ENCODE measurements around the gene KSR1. TPM values are rescaled to one million over a fixed set of nuclear protein-coding genes. Genes with fewer than 3 reads are reported as not detected.

Gene KSR1
- total and polyA plus RNA-seq, 10 of the 15 experiments (the other 5 are each of a cell fraction or from before 2014, with no cell fraction given) = 0.97 to 66.6 (median 22.9) TPM

DNA sequence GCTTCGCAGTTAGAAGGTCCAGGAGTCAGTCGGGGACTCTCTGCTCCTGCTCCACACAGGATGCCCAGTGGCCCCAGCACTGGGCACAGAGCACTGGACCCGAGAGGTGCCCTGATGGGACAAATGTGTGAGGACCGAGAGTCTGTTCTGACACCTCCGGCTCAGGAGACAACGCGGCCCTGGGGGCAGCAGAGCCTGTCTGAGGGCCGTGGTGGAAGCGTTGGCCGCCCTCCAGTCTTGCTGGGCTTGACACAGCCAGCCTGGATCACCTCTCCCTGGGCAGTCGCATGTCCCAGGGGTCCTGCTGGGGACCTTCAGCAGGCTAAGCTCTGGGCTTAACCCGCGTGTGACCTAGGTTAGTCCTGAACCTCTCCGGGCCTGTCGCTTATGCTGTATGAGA, 197.9 kb downstream of the KSR1 start:
- DNase-seq (ENCODE audit: low read depth, low spot score) (no peak), ATAC-seq (no peak), FAIRE-seq (no peak)
- Histone ChIP-seq H3K79me2 (ENCODE audit: control insufficient read depth, insufficient read depth, low read length) (no peaks in the 10 kb centered on the region), H3K27me3 (replicated peaks in 1 of 2; ENCODE audit: control insufficient read depth in 2 of 2, insufficient read depth in 2 of 2, low read length in 1 of 2) (no peaks in the 10 kb centered on the region), H3K4me3 (no peak overlapping the region), H3K4me1 (ENCODE audit: control insufficient read depth, insufficient read depth, low read length) (no peaks in the 10 kb centered on the region), H3K9ac (ENCODE audit: control insufficient read depth, insufficient read depth, low read length) (no peak overlapping the region), H3K4me2 (ENCODE audit: control insufficient read depth, insufficient read depth) (no peak overlapping the region), H2AFZ (ENCODE audit: control insufficient read depth, low read depth, low read length) (peak overlapping the region; percentile 78), H3K27ac (ENCODE audit: control insufficient read depth, insufficient read depth) (no peak overlapping the region), H3K36me3 (ENCODE audit: control insufficient read depth in 2 of 2, insufficient read depth in 2 of 2, low read length in 1 of 2) (no peaks in the 10 kb centered on the region; a peak in 1 of 4 replicates), H3K9me3 (replicated peaks; ENCODE audit: control insufficient read depth, insufficient read depth, low read length) (no peaks in the 10 kb centered on the region), H4K20me1 (ENCODE audit: control insufficient read depth, insufficient read depth) (no peaks in the 10 kb centered on the region)
- in situ Hi-C loops (cut with MboI) = loop anchor here (10.0 kb wide), 1 partner anchor 49 kb away; no protein-coding TSS in a partner anchor
- SMC1A ChIA-PET (ENCODE audit: uncharacterized antibody, unreplicated experiment) = interaction anchor here (1.0 to 1.5 kb wide), 7 partner anchors 39 to 416 kb away, joined by 3 to 22 read pairs (median 3); no protein-coding TSS in a partner anchor
- WGBS (ENCODE audit: insufficient coverage, insufficient replicate concordance, low lambda C conversion rate, missing lambda C conversion rate) = 90% methylated on average over 15 of the region's 15 CpGs
- RAD21 ChIA-PET (ENCODE audit: unreplicated experiment) = interaction anchor here (0.6 to 2.5 kb wide), 8 partner anchors 19 to 597 kb away, joined by 3 to 31 read pairs (median 4); no protein-coding TSS in a partner anchor
- intact Hi-C loops (cut with micrococcal nuclease; ENCODE audit: unreplicated experiment) = loop anchor here (1.0 to 5.0 kb wide), 4 partner anchors 102 to 412 kb away; no protein-coding TSS in a partner anchor
- POLR2A ChIA-PET = no interaction called here
- CTCF ChIA-PET = interaction anchor here (0.7 to 10.5 kb wide), 33 partner anchors 8 to 681 kb away, joined by 3 to 134 read pairs (median 4); partner anchors contain the start of genes IFT20, LGALS9 and TNFAIP1
- TF ChIP-seq LARP7 (IDR thresholded peaks at IDR 0.05) (no peak), IKZF1 (conservative IDR thresholded peaks at IDR 0.05) (no peak), ZSCAN29 (IDR thresholded peaks at IDR 0.05) (no peak), E2F8 (IDR thresholded peaks at IDR 0.05; ENCODE audit: low read depth, partially characterized antibody) (no peak), SMAD5 (IDR thresholded peaks at IDR 0.05; ENCODE audit: low read depth) (no peak), TCF12 (IDR thresholded peaks at IDR 0.05; ENCODE audit: low read depth, low read length) (no peak), IKZF2 (IDR thresholded peaks at IDR 0.05) (no peak)
- TF ChIP-seq, protein P1, sequence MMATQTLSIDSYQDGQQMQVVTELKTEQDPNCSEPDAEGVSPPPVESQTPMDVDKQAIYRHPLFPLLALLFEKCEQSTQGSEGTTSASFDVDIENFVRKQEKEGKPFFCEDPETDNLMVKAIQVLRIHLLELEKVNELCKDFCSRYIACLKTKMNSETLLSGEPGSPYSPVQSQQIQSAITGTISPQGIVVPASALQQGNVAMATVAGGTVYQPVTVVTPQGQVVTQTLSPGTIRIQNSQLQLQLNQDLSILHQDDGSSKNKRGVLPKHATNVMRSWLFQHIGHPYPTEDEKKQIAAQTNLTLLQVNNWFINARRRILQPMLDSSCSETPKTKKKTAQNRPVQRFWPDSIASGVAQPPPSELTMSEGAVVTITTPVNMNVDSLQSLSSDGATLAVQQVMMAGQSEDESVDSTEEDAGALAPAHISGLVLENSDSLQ (IDR thresholded peaks at IDR 0.05) = no peak
- TF ChIP-seq, protein P2, sequence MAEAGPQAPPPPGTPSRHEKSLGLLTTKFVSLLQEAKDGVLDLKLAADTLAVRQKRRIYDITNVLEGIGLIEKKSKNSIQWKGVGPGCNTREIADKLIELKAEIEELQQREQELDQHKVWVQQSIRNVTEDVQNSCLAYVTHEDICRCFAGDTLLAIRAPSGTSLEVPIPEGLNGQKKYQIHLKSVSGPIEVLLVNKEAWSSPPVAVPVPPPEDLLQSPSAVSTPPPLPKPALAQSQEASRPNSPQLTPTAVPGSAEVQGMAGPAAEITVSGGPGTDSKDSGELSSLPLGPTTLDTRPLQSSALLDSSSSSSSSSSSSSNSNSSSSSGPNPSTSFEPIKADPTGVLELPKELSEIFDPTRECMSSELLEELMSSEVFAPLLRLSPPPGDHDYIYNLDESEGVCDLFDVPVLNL (IDR thresholded peaks at IDR 0.05; ENCODE audit: low read depth, low read length) = no peak
- no TSS peak for BruUV-seq (replicated peaks)

All from GM12878 (cell line).